H9 (cell line): ENCODE data around the gene MOBP. TPM values are rescaled to one million over a fixed set of nuclear protein-coding genes. Genes with fewer than 3 reads are reported as not detected.

ENCODE experiments used
- DNase-seq: peaks from one replicate; pipeline ENCODE4 v3.0.0-alpha.2; 2017
- H2AFZ ChIP-seq: one replicate; pipeline ENCODE4 v1.6.1; 2013; ENCODE audit warnings: mild to moderate bottlenecking, low read length, control low read depth, moderate library complexity
- H2AK5ac ChIP-seq: 2 replicates; pipeline ENCODE4 v1.6.1; 2013; ENCODE audit warnings: low read length, control low read depth, mixed read lengths; ENCODE audit not compliant: insufficient read length
- H2BK120ac ChIP-seq: one replicate; pipeline ENCODE4 v1.6.1; 2013; ENCODE audit warnings: low read depth, mild to moderate bottlenecking, low read length, control low read depth, inconsistent platforms; ENCODE audit not compliant: poor library complexity, severe bottlenecking
- H2BK12ac ChIP-seq: 2 replicates; pipeline ENCODE4 v1.6.1; 2013; ENCODE audit warnings: low read length, control low read depth, mixed read lengths, low read depth; ENCODE audit not compliant: insufficient read length
- H2BK15ac ChIP-seq: 2 replicates; pipeline ENCODE4 v1.6.1; 2013; ENCODE audit warnings: low read depth, low read length, control low read depth
- H2BK20ac ChIP-seq: one replicate; pipeline ENCODE4 v1.6.1; 2013; ENCODE audit warnings: low read depth, mild to moderate bottlenecking, low read length, control low read depth, inconsistent platforms; ENCODE audit not compliant: poor library complexity, severe bottlenecking
- H2BK5ac ChIP-seq: 2 replicates; pipeline ENCODE4 v1.6.1; 2013; ENCODE audit warnings: low read length, control low read depth, mixed read lengths; ENCODE audit not compliant: insufficient read length
- H3K14ac ChIP-seq: 2 replicates; pipeline ENCODE4 v1.6.1; 2013; ENCODE audit warnings: low read length, control low read depth; ENCODE audit not compliant: insufficient read depth
- H3K18ac ChIP-seq: 2 replicates; pipeline ENCODE4 v1.6.1; 2013; ENCODE audit warnings: low read depth, mild to moderate bottlenecking, mixed read lengths, low read length, control low read depth; ENCODE audit not compliant: insufficient read length
- H3K23ac ChIP-seq: 2 replicates; pipeline ENCODE4 v1.6.1; 2013; ENCODE audit warnings: low read length, control low read depth, mixed read lengths, low read depth; ENCODE audit not compliant: insufficient read length
- H3K23me2 ChIP-seq: 2 replicates; pipeline ENCODE4 v1.6.1; 2013; ENCODE audit warnings: low read depth, mild to moderate bottlenecking, mixed read lengths, low read length, control low read depth; ENCODE audit not compliant: insufficient read length, poor library complexity, severe bottlenecking
- H3K27ac ChIP-seq: 2 replicates; pipeline ENCODE4 v1.5.1; 2013; ENCODE audit warnings: low read length, control low read depth, mixed read lengths, low read depth; ENCODE audit not compliant: insufficient read length
- H3K27me3 ChIP-seq: 2 replicates; pipeline ENCODE4 v1.6.1; 2013; ENCODE audit warnings: low read length, control low read depth, inconsistent platforms; ENCODE audit not compliant: insufficient read depth
- H3K4ac ChIP-seq: 2 replicates; pipeline ENCODE4 v1.6.1; 2013; ENCODE audit warnings: low read depth, mild to moderate bottlenecking, control low read depth, inconsistent platforms, low read length, moderate library complexity
- H3K4me1 ChIP-seq: 2 replicates; pipeline ENCODE4 v1.6.1; 2013; ENCODE audit warnings: low read length, control low read depth, inconsistent platforms; ENCODE audit not compliant: insufficient read depth
- H3K4me2 ChIP-seq: 2 replicates; pipeline ENCODE4 v1.6.1; 2013; ENCODE audit warnings: low read length, control low read depth, mixed read lengths; ENCODE audit not compliant: insufficient read length, insufficient read depth
- H3K56ac ChIP-seq: 2 replicates; pipeline ENCODE4 v1.6.1; 2013; ENCODE audit warnings: low read depth, mild to moderate bottlenecking, mixed read lengths, low read length, control low read depth; ENCODE audit not compliant: insufficient read length
- H3K79me1 ChIP-seq: 2 replicates; pipeline ENCODE4 v1.6.1; 2013; ENCODE audit warnings: low read depth, mild to moderate bottlenecking, moderate library complexity, low read length, control low read depth, inconsistent platforms; ENCODE audit not compliant: insufficient read depth, poor library complexity, severe bottlenecking
- H3K79me2 ChIP-seq: 2 replicates; pipeline ENCODE4 v1.6.1; 2013; ENCODE audit warnings: low read length, control low read depth, inconsistent platforms; ENCODE audit not compliant: insufficient read depth
- H3K9ac ChIP-seq: 2 replicates; pipeline ENCODE4 v1.6.1; 2013; ENCODE audit warnings: low read length, control low read depth, mixed read lengths; ENCODE audit not compliant: insufficient read length; ENCODE audit errors: extremely low read depth
- H3K9me3 ChIP-seq: one replicate; pipeline ENCODE4 v1.6.1; 2013; ENCODE audit warnings: low read depth, low read length, inconsistent platforms; ENCODE audit not compliant: control insufficient read depth
- H3T11ph ChIP-seq: one replicate; pipeline ENCODE4 v1.6.1; 2013; ENCODE audit warnings: mild to moderate bottlenecking, low read length, control low read depth, inconsistent platforms
- H4K20me1 ChIP-seq: one replicate; pipeline ENCODE4 v1.6.1; 2013; ENCODE audit not compliant: control insufficient read depth, insufficient read length, insufficient read depth
- H4K5ac ChIP-seq: 2 replicates; pipeline ENCODE4 v1.6.1; 2013; ENCODE audit warnings: low read depth, mild to moderate bottlenecking, mixed read lengths, low read length, control low read depth; ENCODE audit not compliant: insufficient read length
- H4K8ac ChIP-seq: replicated peaks from 2 replicates; pipeline ENCODE4 v1.6.1; 2013; ENCODE audit warnings: low read length, control low read depth, mixed read lengths, low read depth; ENCODE audit not compliant: insufficient read length
- H4K91ac ChIP-seq: 2 replicates; pipeline ENCODE4 v1.6.1; 2013; ENCODE audit warnings: low read depth, mild to moderate bottlenecking, moderate library complexity, mixed read lengths, low read length, control low read depth; ENCODE audit not compliant: insufficient read length
- H3K27ac Mint-ChIP-seq, 3 experiments: 2 replicates in 2 of 3; 3 replicates in 1 of 3; pipeline ENCODE4 v1.8.0; 2020 to 2021; ENCODE audit warnings: mixed read lengths in 3 of 3, mild to moderate bottlenecking in 1 of 3, moderate library complexity in 1 of 3
- H3K27me3 Mint-ChIP-seq: 2 replicates; pipeline ENCODE4 v1.8.0; 2021; ENCODE audit warnings: low read depth, mild to moderate bottlenecking, moderate library complexity, mixed read lengths
- H3K36me3 Mint-ChIP-seq, 3 experiments: 2 replicates in 2 of 3; 3 replicates in 1 of 3; pipeline ENCODE4 v1.8.0; 2020 to 2021; ENCODE audit warnings: low read depth in 3 of 3, mixed read lengths in 3 of 3; ENCODE audit not compliant: insufficient read depth in 1 of 3
- H3K4me1 Mint-ChIP-seq, 2 experiments: 2 replicates each; pipeline ENCODE4 v1.8.0; 2020; ENCODE audit warnings: mixed read lengths in 2 of 2
- H3K4me3 Mint-ChIP-seq, 2 experiments: 2 replicates in 1 of 2; 3 replicates in 1 of 2; pipeline ENCODE4 v1.8.0; 2020 to 2021; ENCODE audit warnings: mild to moderate bottlenecking in 2 of 2, mixed read lengths in 2 of 2, moderate library complexity in 1 of 2
- H3K9me3 Mint-ChIP-seq, 2 experiments: 2 replicates in 1 of 2; 3 replicates in 1 of 2; pipeline ENCODE4 v1.8.0; 2020; ENCODE audit warnings: mild to moderate bottlenecking in 2 of 2, mixed read lengths in 2 of 2, moderate library complexity in 1 of 2
- CTCF ChIP-seq: fragments of 200-600 bp; sonication (generic); conservative IDR thresholded peaks from 3 replicates; pipeline ENCODE4 v1.8.0; 2021; ENCODE audit warnings: antibody characterized with exemption, mild to moderate bottlenecking
- WGBS: extraction: QIAGEN DNeasy Blood & Tissue Kit; methylation state at CpG from one replicate; pipeline ENCODE4 v1.1.7; 2013; ENCODE audit warnings: missing lambda C conversion rate, low lambda C conversion rate, mixed read lengths; ENCODE audit not compliant: insufficient read length; ENCODE audit errors: extremely low coverage; 5-methylcytosine and 5-hydroxymethylcytosine counted together
- total RNA-seq: library from RNA; stranded (reverse); gene quantifications from 2 replicates; pipeline ENCODE4 v1.2.1, GENCODE V29; 2021

MOBP gene
- total RNA-seq, 1 experiment from 2014 or later = not detected

- Histone ChIP-seq H2BK120ac (no peak overlapping the region), H3K79me2 (no peaks in the 10 kb centered on the region), H3K23ac (no peak overlapping the region), H2AK5ac (no peak overlapping the region), H3K14ac (no peak overlapping the region), H2BK5ac (no peak overlapping the region), H2BK20ac (no peak overlapping the region), H3K27me3 (no peaks in the 10 kb centered on the region), H2BK15ac (no peak overlapping the region), H3K4me1 (peaks cover 3% of the 10 kb centered on the region; the same call in 1 of the 2 replicates), H3K4me2 (no peak overlapping the region), H3K4ac (no peak overlapping the region), H3K27ac (no peak overlapping the region), H3K79me1 (no peaks in the 10 kb centered on the region), H3K23me2 (no peaks in the 10 kb centered on the region), H4K20me1 (no peaks in the 10 kb centered on the region), H2BK12ac (no peak overlapping the region), H4K91ac (no peak overlapping the region), H3K18ac (no peak overlapping the region), H2AFZ (no peak overlapping the region), H4K8ac (no peak overlapping the region), H4K5ac (no peak overlapping the region), H3K56ac (no peak overlapping the region), H3K9me3 (no peaks in the 10 kb centered on the region), H3K9ac (no peak overlapping the region), H3T11ph (no peak overlapping the region)
- no CpG with 5 or more reads among the region's 3 CpGs for WGBS
- Mint-ChIP-seq H3K9me3 (peaks cover 9 to 13% of the 10 kb centered on the region in 2 experiments; a peak in 4 of 5 replicates), H3K27me3 (peaks cover 2% of the 10 kb centered on the region; the same call in 1 of the 2 replicates), H3K4me3 (no peak overlapping the region), H3K36me3 (peaks cover 2 to 12% (median 4%) of the 10 kb centered on the region in 3 experiments; a peak in 3 of 7 replicates), H3K27ac (no peak overlapping the region), H3K4me1 (peaks cover 10 to 18% of the 10 kb centered on the region in 2 experiments)
- no peak for TF ChIP-seq CTCF
- no peak for DNase-seq
These were observed 80.8 kb downstream of the MOBP start for GRCh38 chr3:39548282-39548681.
